Left ventricle myocardium inferior (tissue), 1 donor: ENCODE measurements around the gene PITPNM2. TPM values are rescaled to one million over a fixed set of nuclear protein-coding genes. Genes with fewer than 3 reads are reported as not detected.

Experiments
- DNase-seq: peaks from one replicate; pipeline ENCODE4 v3.0.0-alpha.2; 2020
- H3K27ac ChIP-seq: fragments of 200-600 bp; replicated peaks from 2 replicates; pipeline ENCODE4 v1.8.0; 2021
- H3K27me3 ChIP-seq: fragments of 200-600 bp; 2 replicates; pipeline ENCODE4 v1.8.0; 2021; ENCODE audit warnings: low read depth
- H3K36me3 ChIP-seq: fragments of 200-600 bp; 2 replicates; pipeline ENCODE4 v1.8.0; 2021
- H3K4me1 ChIP-seq: fragments of 200-600 bp; 2 replicates; pipeline ENCODE4 v1.8.0; 2021
- H3K4me3 ChIP-seq: fragments of 200-600 bp; 2 replicates; pipeline ENCODE4 v1.8.0; 2021; ENCODE audit warnings: mild to moderate bottlenecking, moderate library complexity
- H3K9me3 ChIP-seq: fragments of 200-600 bp; replicated peaks from 2 replicates; pipeline ENCODE4 v1.8.0; 2021
- CTCF ChIP-seq: fragments of 200-600 bp; IDR thresholded peaks from 2 replicates; pipeline ENCODE4 v1.8.0; 2021; ENCODE audit warnings: antibody characterized with exemption, mild to moderate bottlenecking, borderline replicate concordance
- intact Hi-C: fragments of 100-400 bp; cut with micrococcal nuclease; formaldehyde crosslinking; loops from one replicate; pipeline ENCODE4 v1.11.0; 2022
- total RNA-seq: library from RNA; stranded (reverse); fragmentation: NEBNext Ultra II Directional; extraction: Animal tissue kit (Norgen Biotek cat#: 25700); gene quantifications from one replicate; pipeline ENCODE4 v1.2.1, GENCODE V29; 2021
- donor health status: DM: no; HTN: yes; CAD: no; lungs with severe emphysema.

PITPNM2 gene
- total RNA-seq, 1 donor from 2014 or later: 18.4 TPM

GRCh38 chr12:123171967-123172366 lies 21.1 kb upstream of the PITPNM2 start:
- DNase-seq: no peak
- H3K9me3 ChIP-seq: no peaks in the 10 kb centered on the region
- no peaks in the 10 kb centered on the region for H3K4me1 ChIP-seq
- TF ChIP-seq CTCF: no peak
- no peak overlapping the region for H3K27ac ChIP-seq
- H3K4me3 ChIP-seq: no peak overlapping the region
- intact Hi-C loops: no loop called here
- H3K36me3 ChIP-seq: peaks cover 44% of the 10 kb centered on the region
- no peaks in the 10 kb centered on the region for H3K27me3 ChIP-seq

GRCh38 chr12:123167329-123167728 lies 16.4 kb upstream of the PITPNM2 start:
- no peak overlapping the region for H3K27ac ChIP-seq
- H3K4me3 ChIP-seq: no peak overlapping the region
- intact Hi-C loops: no loop called here
- no peaks in the 10 kb centered on the region for H3K9me3 ChIP-seq
- TF ChIP-seq CTCF: no peak
- no peaks in the 10 kb centered on the region for H3K4me1 ChIP-seq
- peaks cover 62% of the 10 kb centered on the region for H3K36me3 ChIP-seq
- no peak for DNase-seq
- H3K27me3 ChIP-seq: no peaks in the 10 kb centered on the region

- H3K4me3 ChIP-seq: no peak overlapping the region
- no peak for DNase-seq
- no peaks in the 10 kb centered on the region for H3K4me1 ChIP-seq
- peaks cover 56% of the 10 kb centered on the region for H3K36me3 ChIP-seq
- H3K9me3 ChIP-seq: no peaks in the 10 kb centered on the region
- TF ChIP-seq CTCF: no peak
- intact Hi-C loops: no loop called here
- no peaks in the 10 kb centered on the region for H3K27me3 ChIP-seq
- no peak overlapping the region for H3K27ac ChIP-seq
Observed at GRCh38 chr12:123165537-123165936, 14.6 kb upstream of the PITPNM2 start.

GRCh38 chr12:123164710-123165261 lies 13.9 kb upstream of the PITPNM2 start:
- H3K9me3 ChIP-seq: no peaks in the 10 kb centered on the region
- H3K27ac ChIP-seq: no peak overlapping the region
- intact Hi-C loops: no loop called here
- no peak overlapping the region for H3K4me3 ChIP-seq
- no peaks in the 10 kb centered on the region for H3K27me3 ChIP-seq
- peaks cover 63% of the 10 kb centered on the region for H3K36me3 ChIP-seq
- no peaks in the 10 kb centered on the region for H3K4me1 ChIP-seq
- no peak for DNase-seq
- no peak for TF ChIP-seq CTCF

- Histone ChIP-seq H3K4me1 (no peaks in the 10 kb centered on the region), H3K4me3 (no peak overlapping the region), H3K27me3 (no peaks in the 10 kb centered on the region), H3K27ac (no peak overlapping the region), H3K36me3 (peaks cover 67% of the 10 kb centered on the region), H3K9me3 (no peaks in the 10 kb centered on the region)
- DNase-seq: no peak
- no peak for TF ChIP-seq CTCF
- intact Hi-C loops: no loop called here
Observed at GRCh38 chr12:123164222-123164621, 13.3 kb upstream of the PITPNM2 start.

GRCh38 chr12:123163227-123163626 lies 12.3 kb upstream of the PITPNM2 start:
- no peaks in the 10 kb centered on the region for H3K4me1 ChIP-seq
- TF ChIP-seq CTCF: no peak
- intact Hi-C loops: no loop called here
- no peak for DNase-seq
- peaks cover 67% of the 10 kb centered on the region for H3K36me3 ChIP-seq
- no peaks in the 10 kb centered on the region for H3K9me3 ChIP-seq
- H3K27ac ChIP-seq: no peak overlapping the region
- no peak overlapping the region for H3K4me3 ChIP-seq
- no peaks in the 10 kb centered on the region for H3K27me3 ChIP-seq
